ENCODE results near the gene ADAP1.

Gene ADAP1

DNA sequence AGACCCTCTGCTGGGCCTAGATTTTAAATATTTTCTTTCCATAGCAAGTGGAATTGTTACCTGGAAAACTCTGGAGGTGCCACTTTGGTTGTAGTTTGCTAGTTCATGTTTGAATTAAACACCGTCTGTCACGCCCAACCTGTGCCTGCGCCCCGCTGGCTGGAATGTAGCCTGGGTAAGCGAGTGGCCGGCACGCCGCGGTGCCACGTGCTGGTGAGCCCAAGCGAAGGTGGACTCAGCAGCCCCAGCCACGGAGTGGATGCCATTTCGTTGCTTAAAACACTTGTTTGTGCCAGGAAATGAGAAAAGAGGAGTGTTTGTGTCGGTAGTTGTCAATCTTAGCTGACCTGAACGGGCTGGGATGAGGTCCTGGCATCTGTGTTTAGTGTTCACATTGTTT is 75.4 kb downstream of the ADAP1 start:
- Histone ChIP-seq H3K4me3 (no peak overlapping the region), H3K27me3 (no peaks in the 10 kb centered on the region), H3K4me1 (peaks cover 0 to 52% (median 39%) of the 10 kb centered on the region in 4 donors), H3K9me3 (no peaks in the 10 kb centered on the region), H3K27ac (no peak overlapping the region), H3K36me3 (peaks cover 0 to 16% (median 3%) of the 10 kb centered on the region in 3 donors)
- TF ChIP-seq, protein P1, sequence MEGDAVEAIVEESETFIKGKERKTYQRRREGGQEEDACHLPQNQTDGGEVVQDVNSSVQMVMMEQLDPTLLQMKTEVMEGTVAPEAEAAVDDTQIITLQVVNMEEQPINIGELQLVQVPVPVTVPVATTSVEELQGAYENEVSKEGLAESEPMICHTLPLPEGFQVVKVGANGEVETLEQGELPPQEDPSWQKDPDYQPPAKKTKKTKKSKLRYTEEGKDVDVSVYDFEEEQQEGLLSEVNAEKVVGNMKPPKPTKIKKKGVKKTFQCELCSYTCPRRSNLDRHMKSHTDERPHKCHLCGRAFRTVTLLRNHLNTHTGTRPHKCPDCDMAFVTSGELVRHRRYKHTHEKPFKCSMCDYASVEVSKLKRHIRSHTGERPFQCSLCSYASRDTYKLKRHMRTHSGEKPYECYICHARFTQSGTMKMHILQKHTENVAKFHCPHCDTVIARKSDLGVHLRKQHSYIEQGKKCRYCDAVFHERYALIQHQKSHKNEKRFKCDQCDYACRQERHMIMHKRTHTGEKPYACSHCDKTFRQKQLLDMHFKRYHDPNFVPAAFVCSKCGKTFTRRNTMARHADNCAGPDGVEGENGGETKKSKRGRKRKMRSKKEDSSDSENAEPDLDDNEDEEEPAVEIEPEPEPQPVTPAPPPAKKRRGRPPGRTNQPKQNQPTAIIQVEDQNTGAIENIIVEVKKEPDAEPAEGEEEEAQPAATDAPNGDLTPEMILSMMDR (IDR thresholded peaks at IDR 0.05): no peak
- no peak for DNase-seq
- intact Hi-C loops (cut with DNase I; ENCODE audit: low total_unique reads): loop anchor here (10.0 kb wide), 1 partner anchor 64 kb away; no protein-coding TSS in a partner anchor

- no peaks in the 10 kb centered on the region for H3K9me3 ChIP-seq
- TF ChIP-seq, protein P1 (IDR thresholded peaks at IDR 0.05): no peak
- H3K36me3 ChIP-seq: peaks cover 6 to 21% (median 13%) of the 10 kb centered on the region in 3 donors
- H3K4me3 ChIP-seq: peak overlapping the region; percentile 78 to 91
- intact Hi-C loops (cut with DNase I; ENCODE audit: low total_unique reads): loop anchor here (10.0 kb wide), 1 partner anchor 63 kb away; no protein-coding TSS in a partner anchor
- peaks cover 0 to 54% (median 40%) of the 10 kb centered on the region in 4 donors for H3K4me1 ChIP-seq
- no peaks in the 10 kb centered on the region for H3K27me3 ChIP-seq
- H3K27ac ChIP-seq: peak overlapping the region; percentile 87 to 90
- no peak for DNase-seq
Observed at GRCh38 chr7:877312-878232, 76.9 kb downstream of the ADAP1 start.

DNA sequence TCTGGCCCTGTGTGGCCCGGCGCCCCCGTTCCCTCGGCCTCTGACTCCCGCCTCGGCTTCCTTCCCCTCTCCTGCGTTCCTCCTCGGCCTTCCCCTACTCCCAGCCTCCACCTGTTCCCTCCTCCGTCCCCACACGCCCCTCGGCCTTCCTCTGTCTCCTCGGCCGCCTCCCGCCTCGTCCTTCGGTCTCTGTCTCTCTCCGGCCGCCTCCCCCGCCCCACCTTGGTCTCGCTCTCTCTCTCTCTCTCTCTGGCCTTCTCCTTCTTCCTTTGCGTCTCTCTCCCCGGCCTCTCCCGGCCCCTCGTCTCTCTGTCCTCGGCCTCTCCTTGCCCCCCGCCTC is 77.5 kb downstream of the ADAP1 start:
- H3K27me3 ChIP-seq: no peaks in the 10 kb centered on the region
- no peaks in the 10 kb centered on the region for H3K9me3 ChIP-seq
- peak overlapping the region; percentile 78 to 91 for H3K4me3 ChIP-seq
- intact Hi-C loops (cut with DNase I; ENCODE audit: low total_unique reads): loop anchor here (10.0 kb wide), 1 partner anchor 62 kb away; no protein-coding TSS in a partner anchor
- H3K4me1 ChIP-seq: peaks cover 0 to 55% (median 37%) of the 10 kb centered on the region in 4 donors
- peak in 1 of 2 donors; percentile 37 for DNase-seq
- TF ChIP-seq, protein P1 (IDR thresholded peaks at IDR 0.05): no peak
- H3K36me3 ChIP-seq: peaks cover 13 to 21% (median 19%) of the 10 kb centered on the region in 3 donors
- peak overlapping the region; percentile 87 to 90 for H3K27ac ChIP-seq

GRCh38 chr7:876077-876971 is 78.2 kb downstream of the ADAP1 start, which contains the start of gene GET4:
TSS of gene GET4 (plus strand) at chr7:876554. CDS start at chr7:876646, 92 bp downstream.
- H3K27ac ChIP-seq: peak within 1 kb of the TSS; percentile 87 to 90
- H3K9me3 ChIP-seq: no peaks in the 10 kb centered on the region
- TF ChIP-seq, protein P1 (IDR thresholded peaks at IDR 0.05): peak in 1 of 2 experiments; percentile 20
- peaks cover 16 to 27% (median 25%) of the 10 kb centered on the region in 3 donors for H3K36me3 ChIP-seq
- intact Hi-C loops (cut with DNase I; ENCODE audit: low total_unique reads): loop anchor here (10.0 kb wide), 1 partner anchor 62 kb away; no protein-coding TSS in a partner anchor
- peak; percentile 94 to 99 for DNase-seq
- peak within 1 kb of the TSS; percentile 78 to 91 for H3K4me3 ChIP-seq
- H3K4me1 ChIP-seq: peaks cover 0 to 55% (median 37%) of the 10 kb centered on the region in 4 donors
- H3K27me3 ChIP-seq: no peaks in the 10 kb centered on the region

DNA sequence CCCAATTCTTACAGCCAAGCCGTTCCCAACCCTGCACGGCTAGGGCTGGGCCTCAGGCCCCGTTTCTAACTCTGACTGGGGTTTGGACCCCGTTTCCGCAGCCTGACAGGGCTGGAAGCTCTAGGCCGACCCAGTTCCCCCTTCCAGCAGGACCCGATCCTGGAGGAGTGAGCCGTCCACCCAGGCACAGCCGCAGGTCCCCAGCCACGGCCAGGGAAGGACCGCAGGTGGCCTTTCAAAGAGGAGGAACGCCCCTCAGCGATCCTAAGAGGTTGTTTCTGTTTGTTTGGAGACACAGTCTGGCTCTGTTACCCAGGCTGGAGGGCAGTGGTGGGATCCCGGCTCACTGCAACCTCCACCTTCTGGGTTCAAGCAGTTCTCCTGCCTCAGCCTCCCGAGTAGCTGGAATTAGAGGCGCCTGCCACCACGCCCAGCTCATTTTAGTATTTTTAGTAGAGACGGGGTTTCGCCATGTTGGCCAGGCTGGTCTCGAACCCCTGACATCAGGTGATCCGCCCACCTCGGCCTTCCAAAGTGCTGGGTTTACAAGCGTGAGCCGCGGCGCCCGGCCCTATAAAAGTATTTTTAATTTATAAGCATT is 78.9 kb downstream of the ADAP1 start:
- Histone ChIP-seq H3K27ac (peak overlapping the region; percentile 87 to 89), H3K4me3 (peak overlapping the region; percentile 52 to 55), H3K9me3 (no peaks in the 10 kb centered on the region), H3K36me3 (peaks cover 21 to 32% (median 29%) of the 10 kb centered on the region in 3 donors), H3K27me3 (no peaks in the 10 kb centered on the region), H3K4me1 (peaks cover 0 to 55% (median 36%) of the 10 kb centered on the region in 4 donors)
- TF ChIP-seq, protein P1 (IDR thresholded peaks at IDR 0.05): no peak
- DNase-seq: peak in 1 of 2 donors; percentile 35
- intact Hi-C loops (cut with DNase I; ENCODE audit: low total_unique reads): loop anchor here (10.0 kb wide), 1 partner anchor 61 kb away; no protein-coding TSS in a partner anchor
